Measurements from ENCODE around the gene RIMBP2. TPM values are rescaled to one million over a fixed set of nuclear protein-coding genes. Genes with fewer than 3 reads are reported as not detected.

The RIMBP2 gene
- total and polyA plus RNA-seq, 11 donors: 2.1 TPM; not detected in 10

DNA sequence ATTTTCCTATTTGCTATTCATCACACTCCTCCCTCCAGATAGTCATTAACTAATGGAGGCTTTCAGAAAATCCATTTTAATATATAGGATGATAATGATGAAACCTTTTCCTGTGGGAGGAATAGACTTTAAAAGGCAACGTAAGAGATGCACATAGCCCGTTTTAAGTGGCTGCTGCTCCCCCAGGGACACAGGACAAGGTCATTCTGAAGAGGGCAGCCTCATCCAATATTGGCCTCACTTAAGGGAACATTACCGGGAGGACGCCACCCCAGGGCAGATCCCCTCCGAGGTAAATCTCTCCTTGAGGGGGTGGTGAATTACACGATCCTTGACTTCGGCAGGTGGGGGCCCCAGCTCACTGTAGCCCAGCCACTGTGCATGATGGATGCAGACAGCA lies 246.5 kb downstream of the RIMBP2 start:
- no peak overlapping the region for H3K4me3 ChIP-seq
- intact Hi-C loops (cut with DNase I): no loop called here
- H3K9me3 ChIP-seq: peaks cover 0 to 19% (median 8%) of the 10 kb centered on the region in 12 donors
- no peak overlapping the region for H3K27ac ChIP-seq
- WGBS, 4 donors: 71 to 92% (median 79%) methylated on average over 6 to 7 of the region's 7 CpGs
- ATAC-seq: no peak
- H3K27me3 ChIP-seq: peaks cover 0 to 24% (median 0%) of the 10 kb centered on the region in 9 donors
- TF ChIP-seq CTCF (IDR thresholded peaks at IDR 0.05) (no peak), POLR2A (IDR thresholded peaks at IDR 0.05) (no peak)
- no peaks in the 10 kb centered on the region for H3K4me1 ChIP-seq
- DNase-seq: no peak
- H3K36me3 ChIP-seq: no peaks in the 10 kb centered on the region

- Histone ChIP-seq H3K9me3 (peaks cover 0 to 19% (median 8%) of the 10 kb centered on the region in 12 donors), H3K4me1 (peaks cover 0 to 2% (median 0%) of the 10 kb centered on the region in 12 donors), H3K27me3 (peaks cover 0 to 20% (median 0%) of the 10 kb centered on the region in 9 donors), H3K36me3 (no peaks in the 10 kb centered on the region), H3K27ac (no peak overlapping the region), H3K4me3 (no peak overlapping the region)
- no peak for DNase-seq
- 85 to 92% (median 90%) methylated on average over 24 of the region's 24 CpGs for WGBS, 4 donors
- TF ChIP-seq CTCF (IDR thresholded peaks at IDR 0.05): no peak
- no peak for TF ChIP-seq POLR2A (IDR thresholded peaks at IDR 0.05)
- no peak for ATAC-seq
- intact Hi-C loops (cut with DNase I): no loop called here
Measured at GRCh38 chr12:130468700-130469245, 247.3 kb downstream of the RIMBP2 start.

DNA sequence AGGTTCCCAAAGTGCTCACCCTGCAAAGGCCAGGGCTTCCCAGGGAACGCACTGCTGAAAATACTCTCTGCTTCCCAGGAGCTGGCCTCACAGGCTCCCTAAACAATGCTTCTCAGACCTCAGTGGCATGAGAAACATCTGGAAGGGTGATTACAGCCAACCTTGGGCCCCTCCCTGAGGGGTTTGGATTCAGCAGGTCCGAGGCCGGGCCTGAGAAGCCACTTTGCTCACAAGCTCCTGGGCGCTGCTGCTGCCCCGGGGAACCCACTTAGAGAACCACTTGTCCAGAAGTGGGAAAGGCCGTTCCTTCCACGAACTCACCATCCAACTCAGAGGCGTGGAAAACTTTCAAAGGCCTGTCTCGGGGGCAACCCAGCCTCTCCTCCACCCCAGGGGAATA lies 247.9 kb downstream of the RIMBP2 start:
- Histone ChIP-seq H3K4me3 (no peak overlapping the region), H3K4me1 (peaks cover 0 to 8% (median 0%) of the 10 kb centered on the region in 12 donors), H3K36me3 (no peaks in the 10 kb centered on the region), H3K27me3 (peaks cover 0 to 18% (median 0%) of the 10 kb centered on the region in 9 donors), H3K27ac (no peak overlapping the region), H3K9me3 (peaks cover 0 to 19% (median 8%) of the 10 kb centered on the region in 12 donors)
- TF ChIP-seq CTCF (IDR thresholded peaks at IDR 0.05): no peak
- TF ChIP-seq POLR2A (IDR thresholded peaks at IDR 0.05): no peak
- intact Hi-C loops (cut with DNase I): no loop called here
- 83 to 93% (median 89%) methylated on average over 9 of the region's 9 CpGs for WGBS, 4 donors
- DNase-seq: no peak
- ATAC-seq: no peak

- no peaks in the 10 kb centered on the region for H3K36me3 ChIP-seq
- no peak overlapping the region for H3K27ac ChIP-seq
- H3K27me3 ChIP-seq: peaks cover 0 to 18% (median 0%) of the 10 kb centered on the region in 9 donors
- TF ChIP-seq POLR2A (IDR thresholded peaks at IDR 0.05): no peak
- no peak for TF ChIP-seq CTCF (IDR thresholded peaks at IDR 0.05)
- WGBS, 4 donors: 64 to 83% (median 72%) methylated on average over 3 to 10 of the region's 10 CpGs
- H3K4me3 ChIP-seq: no peak overlapping the region
- ATAC-seq (no peak), DNase-seq (no peak)
- H3K9me3 ChIP-seq: peaks cover 0 to 19% (median 8%) of the 10 kb centered on the region in 12 donors
- intact Hi-C loops (cut with DNase I): no loop called here
- peaks cover 0 to 9% (median 0%) of the 10 kb centered on the region in 12 donors for H3K4me1 ChIP-seq
Measured at GRCh38 chr12:130465626-130466025, 250.5 kb downstream of the RIMBP2 start.
